Effector CD8-positive, alpha-beta T cell (primary cell): ENCODE measurements around the gene LARP6.

Source experiments
- DNase-seq: peaks from one replicate; lab custom pipeline; 2025; lab: John Stamatoyannopoulos, UW

Gene LARP6

DNA sequence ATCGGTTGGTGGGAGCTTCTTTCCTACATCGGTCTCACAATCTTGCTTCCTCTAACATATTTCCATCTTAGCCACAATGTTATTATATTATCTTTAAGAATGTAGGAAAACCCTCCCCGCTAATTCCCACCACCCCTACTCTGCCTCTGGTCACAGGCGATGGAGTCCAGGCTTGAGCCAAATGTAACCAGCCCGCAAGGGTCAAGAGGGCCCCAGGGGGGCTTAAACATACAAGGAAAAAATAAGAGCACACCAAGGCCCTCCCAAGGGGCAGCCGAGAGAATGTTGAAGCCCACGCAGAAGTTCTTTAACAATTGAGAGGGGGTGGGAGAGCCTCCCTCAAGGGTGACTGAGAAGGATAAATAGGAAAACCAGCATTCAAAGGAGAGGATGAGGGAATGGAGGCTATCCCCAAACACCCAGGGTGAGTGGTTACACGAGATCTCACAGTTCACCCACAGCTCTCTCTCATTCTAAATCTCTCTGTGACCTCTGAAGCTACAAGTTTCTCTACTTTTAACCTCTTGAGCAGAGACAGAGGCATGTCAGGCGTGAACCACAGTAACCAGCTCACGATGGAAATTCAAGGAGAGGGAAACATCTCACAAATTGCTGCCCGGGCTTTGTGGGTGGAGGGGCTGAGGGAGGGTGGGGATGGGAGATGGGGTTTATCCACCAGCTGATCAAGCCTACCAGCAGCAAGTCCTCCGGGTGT is 59.2 kb downstream of the LARP6 start:
- no peak for DNase-seq

DNA sequence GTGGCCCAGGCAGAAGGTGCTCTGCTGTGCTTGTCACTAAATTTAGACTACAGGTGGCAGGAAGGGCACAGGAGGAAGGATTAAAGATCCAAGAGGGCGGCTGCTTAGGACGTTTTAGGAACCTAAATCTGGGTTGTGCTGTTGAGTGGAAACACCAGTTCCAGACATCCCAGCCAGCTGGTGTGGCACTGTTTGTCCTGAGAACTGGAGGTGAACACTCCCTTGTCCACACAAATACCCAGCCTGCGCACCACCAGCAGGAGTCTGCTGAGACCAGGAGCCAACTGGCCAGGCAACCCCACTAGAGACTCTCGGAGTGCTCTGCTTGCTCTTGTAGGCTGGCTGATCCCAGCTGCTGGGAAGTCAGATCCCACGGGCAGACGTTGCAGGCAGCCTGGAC is 60.3 kb downstream of the LARP6 start:
- no peak for DNase-seq

DNA sequence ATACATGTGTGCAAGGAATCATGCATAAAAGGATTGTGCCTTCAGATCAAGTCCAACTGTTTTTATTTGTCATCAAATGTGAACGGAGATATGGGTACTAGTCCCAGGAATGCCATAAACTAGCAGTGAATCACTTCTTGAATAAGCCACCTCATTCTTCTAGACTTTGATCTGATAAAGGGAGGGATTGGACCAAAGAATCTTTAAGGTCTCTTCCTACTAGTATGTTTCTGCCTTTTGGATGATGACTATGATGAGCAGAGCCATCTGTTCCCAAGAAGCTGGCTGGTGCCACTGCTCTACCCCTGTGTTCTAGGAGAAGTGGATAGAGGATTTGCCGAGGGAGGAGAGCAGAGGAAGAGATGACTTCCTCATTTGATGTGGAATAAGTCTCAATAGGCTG is 61.8 kb downstream of the LARP6 start:
- DNase-seq = no peak

DNA sequence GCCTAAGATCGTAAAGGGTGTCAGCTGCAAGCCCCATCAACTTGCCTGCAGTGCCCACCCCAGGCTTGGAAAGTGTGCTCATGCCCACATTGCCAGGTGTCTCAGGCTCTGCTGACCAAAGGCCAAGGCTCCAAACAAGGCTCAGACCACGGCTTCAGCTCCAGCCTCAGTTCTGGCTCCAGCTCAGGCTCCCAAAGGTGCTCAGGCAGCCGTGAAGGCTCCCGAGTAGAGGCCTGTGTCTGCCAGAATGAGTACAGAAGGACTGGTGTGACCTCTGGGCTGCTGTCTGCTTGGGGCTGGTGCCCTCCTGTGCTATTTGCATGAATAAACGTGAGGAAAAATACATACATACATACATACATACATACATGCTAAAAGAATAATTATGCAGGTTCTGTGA is 62.7 kb downstream of the LARP6 start:
- no peak for DNase-seq

DNA sequence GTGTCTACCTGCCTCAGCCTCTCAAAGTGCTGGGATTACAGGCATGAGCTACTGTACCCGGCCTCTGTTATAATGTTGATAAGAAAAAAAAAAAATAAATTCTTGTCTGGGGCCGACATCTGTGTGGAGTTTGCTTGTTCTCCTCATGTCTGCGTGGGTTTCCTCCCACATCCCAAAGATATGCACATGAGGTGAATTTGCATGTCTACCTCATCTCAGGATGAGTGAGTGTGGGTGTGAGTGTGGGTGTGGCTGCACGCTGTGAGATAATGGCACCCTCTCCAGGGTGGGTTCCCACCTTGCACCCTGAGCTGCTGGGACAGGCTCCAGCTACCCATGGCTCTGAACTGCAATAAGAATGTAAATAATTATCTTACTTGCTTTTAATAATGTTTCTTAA is 64.7 kb downstream of the LARP6 start:
- no peak for DNase-seq

DNA sequence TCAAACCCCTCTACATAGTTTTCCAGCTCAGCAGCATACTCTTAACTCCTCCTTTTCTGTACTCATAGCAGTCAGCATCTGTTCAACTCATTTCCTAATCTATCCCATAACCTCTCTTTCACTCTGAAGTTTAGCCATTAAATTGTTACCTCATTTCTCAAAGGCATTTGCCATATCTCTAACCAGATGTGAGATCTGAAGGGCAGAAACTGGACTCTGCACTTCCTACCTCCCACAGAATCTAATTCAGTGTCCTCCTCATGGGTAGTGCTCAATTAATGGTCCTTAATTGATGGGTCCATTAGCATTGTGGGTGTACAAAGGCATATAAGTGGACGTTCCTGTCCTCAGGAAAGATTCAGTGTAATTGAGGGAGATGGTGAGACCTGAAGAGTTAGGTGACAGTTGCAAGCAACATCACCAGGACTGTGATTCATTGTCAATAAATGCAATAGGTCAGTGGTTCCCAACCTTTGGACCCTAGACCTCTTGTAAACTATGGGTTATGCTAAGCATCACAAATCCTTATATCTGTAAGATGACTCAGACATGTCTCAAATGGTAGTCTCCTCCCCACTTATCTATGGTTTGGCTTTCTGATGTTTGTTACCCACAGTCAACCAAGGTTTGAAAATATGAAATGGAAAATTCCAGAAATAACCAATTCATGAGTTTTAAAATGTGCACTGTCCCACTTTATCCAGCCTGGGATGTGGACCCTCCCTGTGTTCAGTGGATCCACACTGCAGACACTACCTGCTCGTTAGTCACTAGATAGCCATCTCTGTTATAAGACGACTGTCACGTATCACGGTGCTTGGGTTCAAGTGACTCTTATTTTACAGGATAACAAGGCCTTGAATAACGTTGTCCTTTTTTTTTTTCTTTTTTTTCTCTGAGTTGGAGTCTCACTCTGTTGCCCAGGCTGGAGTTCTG is 65.6 kb downstream of the LARP6 start:
- DNase-seq = no peak

DNA sequence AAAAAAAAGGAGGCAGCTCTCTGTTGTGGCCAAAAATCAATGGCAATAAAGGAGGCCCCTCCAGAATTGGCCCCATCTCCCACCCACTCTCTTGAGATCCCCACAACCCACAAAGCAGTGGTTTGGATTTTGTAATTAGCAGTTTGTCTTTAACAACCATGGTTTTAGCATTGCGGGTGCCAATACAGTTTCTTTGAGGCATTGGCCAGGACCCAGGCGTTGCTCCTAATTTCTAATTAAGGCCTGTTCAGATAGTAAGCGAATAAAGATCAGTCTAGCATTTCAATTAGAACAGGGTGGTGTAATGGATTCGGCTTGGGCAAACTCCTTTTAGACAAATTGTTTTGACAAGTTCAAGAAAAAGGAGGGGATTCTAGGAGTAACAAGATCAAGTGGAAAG is 67.0 kb downstream of the LARP6 start:
- no peak for DNase-seq

DNA sequence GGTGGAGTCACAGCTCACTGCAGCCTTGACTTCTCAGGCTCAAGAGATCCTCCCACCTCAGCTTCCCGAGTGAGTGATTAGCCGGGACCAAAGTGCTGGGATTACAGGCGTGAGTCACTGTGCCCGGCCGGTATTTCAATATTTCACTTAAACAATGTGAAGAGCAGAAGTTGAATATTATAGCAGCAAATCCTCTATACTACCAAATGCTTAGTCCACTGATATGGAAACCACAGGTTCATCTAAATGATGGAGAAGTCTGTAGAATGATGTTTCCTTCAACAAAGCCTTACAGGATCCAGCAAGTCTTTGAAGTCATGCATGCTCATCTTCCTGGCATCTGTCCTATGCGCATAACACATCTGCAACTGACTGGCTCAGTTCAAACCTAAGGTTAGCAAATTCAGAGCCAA is 70.3 kb downstream of the LARP6 start:
- no peak for DNase-seq

DNA sequence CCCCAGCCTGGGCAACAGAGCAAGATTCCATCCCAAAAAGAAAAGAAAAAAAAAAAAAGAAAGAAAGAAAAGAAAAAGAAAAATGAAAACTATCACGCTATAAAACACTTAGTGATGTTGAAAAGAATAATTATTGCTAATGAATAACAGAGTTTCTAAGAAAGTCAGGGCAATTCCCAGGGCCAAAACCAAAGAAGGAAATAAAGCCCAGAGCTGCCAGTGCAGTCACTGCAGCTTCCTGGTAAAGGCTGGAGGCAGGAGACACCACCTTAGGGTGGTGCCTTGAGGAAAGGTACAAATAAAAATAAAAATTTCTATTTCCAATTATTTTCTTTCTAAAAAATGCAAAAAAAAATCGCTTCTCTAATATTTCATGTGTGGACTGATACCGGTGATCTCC is 70.9 kb downstream of the LARP6 start:
- DNase-seq = no peak

DNA sequence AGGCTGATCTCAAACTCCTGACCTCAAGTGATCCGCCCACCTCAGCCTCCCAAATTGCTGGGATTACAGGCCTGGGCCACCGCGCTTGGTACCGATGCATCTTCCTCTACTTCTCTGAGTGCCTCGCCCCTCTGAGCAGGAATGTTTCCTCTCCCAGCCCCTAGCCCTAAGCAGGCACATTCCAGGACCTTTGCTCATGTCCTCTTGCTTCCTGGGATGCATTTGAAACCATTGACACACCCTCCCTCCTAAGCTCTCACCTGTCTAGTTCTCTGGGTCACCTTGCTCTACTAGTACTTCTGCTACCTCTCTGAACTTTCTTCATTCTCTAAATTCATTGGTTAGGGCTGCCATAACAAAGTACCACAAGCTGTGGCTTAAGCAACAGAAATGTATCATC is 72.7 kb downstream of the LARP6 start:
- DNase-seq = no peak
